DMS153 (cell line): ENCODE results near the gene PHF19.

Experiments
- DNase-seq: peaks from one replicate; lab custom pipeline; 2025; lab: John Stamatoyannopoulos, UW

Gene PHF19

DNA sequence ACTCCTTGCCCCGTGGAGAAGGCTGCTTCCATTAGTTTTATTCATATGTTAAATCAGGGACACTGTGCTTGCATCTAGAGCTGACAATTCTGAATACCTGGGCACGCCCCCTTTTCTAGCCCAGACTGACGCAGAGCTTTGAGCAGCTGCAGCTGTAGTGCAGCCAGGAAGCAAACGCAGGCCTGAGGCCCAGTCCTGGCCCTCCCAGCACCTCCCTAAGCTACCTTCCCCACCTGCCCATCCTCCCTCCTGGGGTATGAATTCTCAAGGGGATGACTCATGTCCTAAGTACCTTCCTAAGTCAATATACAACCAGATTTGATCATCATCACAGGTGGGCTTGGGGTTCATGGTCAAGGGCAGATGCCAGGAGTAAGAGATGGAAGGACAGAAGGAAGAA is 3.5 kb downstream of the PHF19 start:
- DNase-seq = peak; percentile 54

DNA sequence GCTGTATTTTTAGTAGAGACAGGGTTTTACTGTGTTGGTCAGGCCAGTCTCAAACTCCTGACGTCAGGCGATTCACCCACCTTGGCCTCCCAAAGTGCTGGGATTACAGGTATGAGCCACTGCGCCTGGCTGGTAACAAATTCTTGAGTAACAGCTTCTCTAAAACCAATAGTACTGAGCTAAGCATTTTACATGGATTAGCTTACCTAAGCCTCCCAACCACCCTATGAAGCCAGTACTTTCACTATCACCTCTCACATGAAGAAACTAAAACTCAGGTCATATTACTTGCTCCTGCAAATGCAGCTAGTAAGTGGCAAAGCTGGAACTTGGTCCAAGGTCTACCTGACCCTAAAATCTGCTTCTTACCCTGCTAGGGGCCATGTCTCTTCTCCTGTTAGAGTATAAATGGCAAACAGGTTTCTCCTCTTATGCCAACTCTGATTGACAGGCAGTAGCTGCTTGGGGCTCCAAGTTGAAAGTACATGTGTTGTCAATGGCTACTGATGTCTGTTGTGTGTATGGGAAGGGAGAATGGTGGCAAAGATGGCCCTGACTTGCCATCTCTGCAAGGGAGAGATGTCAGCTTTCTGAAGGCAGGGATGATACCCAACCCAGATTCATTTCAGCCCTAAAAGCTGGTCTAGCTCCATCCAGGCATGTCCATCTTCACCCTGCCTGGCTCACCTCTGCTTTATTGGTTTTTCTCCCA is 4.0 kb downstream of the PHF19 start:
- no peak for DNase-seq

DNA sequence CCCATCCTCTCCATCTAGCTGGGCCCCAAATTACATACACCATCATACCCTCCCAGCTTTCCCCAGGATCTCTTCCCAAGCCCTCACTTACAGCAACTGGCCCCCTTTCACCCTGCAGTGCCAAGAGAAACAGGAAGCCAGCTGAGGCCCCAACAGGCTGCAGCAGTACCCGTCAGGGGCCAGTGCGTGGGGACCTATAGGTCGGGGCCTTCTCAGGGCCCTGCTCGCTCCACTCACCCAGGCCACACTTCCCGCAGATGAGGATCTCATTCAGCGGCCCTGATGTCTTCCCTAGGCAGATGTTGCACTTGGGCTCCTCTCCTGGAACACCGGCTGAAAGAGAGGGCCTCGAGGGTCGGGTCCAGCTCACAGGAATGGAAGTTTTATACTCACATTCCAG is 6.8 kb downstream of the PHF19 start:
- DNase-seq = no peak

DNA sequence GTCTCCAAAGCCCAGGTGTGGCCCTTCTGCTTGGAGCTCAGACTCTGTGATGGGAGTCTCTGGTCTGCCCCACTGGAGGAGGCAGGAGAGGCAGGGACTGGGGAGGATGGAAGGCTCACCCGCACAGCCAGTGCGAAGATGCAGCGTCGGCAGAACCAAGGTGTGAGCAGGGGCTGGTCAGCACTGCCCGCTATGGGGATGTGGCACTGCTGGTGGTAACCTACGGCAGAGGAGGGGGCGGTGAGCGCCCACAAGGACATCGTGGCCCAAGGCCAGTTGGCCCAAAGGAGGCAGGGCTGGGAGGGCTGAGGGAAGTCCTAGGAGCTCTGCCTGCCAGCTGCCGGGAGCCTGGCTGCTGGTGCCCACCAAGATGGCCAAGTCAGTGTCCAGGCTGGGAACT is 7.3 kb downstream of the PHF19 start:
- DNase-seq = no peak

DNA sequence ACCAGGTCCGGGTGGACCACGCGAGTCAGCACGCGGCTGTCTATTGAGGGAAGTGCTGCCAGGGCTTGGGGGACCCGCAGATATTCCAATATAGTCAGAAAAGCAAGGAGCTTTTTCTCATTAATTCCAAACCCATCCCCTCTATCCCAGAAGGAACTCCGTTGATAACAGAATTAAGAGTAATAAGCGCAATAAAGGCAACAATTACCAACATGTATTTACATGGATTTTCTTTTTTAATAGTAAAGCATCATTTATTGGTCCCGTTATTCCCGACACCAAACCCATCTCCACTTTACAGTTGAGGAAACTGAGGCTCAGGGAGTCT is 7.7 kb downstream of the PHF19 start:
- DNase-seq = no peak

DNA sequence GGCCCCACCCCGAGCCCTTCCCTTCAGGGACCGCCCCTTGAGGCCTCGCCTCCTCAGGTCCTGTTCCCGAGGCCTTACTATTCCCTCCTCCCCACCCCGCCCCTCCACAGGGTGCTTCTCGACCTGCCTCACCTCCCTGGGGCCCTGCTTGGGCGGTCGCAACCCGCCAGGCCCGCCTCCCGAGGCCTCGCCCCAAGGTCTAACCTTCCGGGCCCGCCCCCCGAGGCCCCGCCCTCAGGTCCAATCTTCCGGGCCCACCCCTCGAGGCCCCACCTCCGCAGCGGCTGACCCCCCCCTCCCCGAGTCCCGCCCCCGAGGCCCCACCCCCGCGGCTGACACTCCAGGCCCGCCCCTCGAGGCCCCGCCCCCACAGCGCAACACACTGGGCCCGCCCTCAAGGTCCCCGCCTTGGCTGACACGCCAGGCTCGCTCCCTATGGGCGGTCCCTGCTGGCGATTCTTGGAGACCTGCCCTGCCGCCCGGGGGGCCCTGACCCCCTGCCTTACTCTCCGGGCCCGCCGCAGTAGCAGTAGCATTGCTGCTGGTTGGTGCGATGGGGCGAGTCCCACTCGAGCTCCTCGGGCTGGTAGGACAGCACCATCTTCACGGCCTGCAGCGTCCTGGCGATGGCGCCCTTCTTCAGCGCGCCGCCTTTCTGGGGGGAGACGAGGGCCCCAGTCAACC is 8.2 kb downstream of the PHF19 start:
- DNase-seq = peak; percentile 97

DNA sequence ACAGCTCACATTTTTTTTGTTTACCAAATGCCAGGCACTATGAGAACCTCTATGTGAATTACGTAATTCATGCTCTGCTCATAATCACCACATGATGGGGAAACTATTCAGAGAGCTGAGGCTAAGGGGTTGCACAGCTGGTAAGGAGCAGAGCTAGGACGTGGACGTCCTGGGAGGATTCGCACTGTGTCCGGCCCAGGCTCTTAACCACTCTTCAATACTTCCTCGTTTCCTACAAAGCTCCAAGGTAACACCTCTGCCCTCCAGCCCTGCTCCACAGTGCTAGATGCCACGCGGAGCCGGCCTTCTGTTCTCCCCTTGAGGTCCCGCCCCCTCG is 8.7 kb downstream of the PHF19 start:
- no peak for DNase-seq

DNA sequence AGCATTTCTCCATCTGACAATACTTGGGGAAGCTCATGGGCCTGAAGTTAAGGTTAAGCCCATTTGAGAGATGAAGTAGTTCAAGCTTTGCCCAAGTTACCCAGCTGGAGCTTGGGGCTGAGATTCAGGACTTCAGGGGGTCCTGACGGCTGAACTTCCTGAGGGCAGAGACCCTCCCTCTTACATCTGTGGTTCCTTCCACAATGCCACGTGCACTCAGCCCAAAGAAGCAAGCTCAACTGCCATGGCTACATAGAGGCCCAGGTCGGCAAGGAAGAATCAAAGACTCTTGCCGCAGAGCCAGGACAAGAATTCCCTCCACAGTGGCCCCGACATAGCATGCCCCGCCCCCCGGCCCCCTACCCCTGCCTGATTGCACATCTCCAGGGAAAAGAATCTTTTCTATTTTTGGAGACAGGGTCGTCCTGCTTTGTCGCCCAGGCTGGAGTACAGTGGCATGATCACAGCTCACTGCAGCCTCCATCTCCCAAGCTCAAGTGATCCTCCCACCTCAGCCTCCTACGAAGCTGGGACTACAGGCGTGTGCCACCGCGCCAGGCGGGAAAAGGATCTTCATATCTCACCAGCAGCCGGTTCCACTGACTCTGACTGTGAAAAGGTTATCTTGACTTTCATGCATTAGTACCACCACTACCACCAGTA is 9.2 kb downstream of the PHF19 start:
- no peak for DNase-seq

DNA sequence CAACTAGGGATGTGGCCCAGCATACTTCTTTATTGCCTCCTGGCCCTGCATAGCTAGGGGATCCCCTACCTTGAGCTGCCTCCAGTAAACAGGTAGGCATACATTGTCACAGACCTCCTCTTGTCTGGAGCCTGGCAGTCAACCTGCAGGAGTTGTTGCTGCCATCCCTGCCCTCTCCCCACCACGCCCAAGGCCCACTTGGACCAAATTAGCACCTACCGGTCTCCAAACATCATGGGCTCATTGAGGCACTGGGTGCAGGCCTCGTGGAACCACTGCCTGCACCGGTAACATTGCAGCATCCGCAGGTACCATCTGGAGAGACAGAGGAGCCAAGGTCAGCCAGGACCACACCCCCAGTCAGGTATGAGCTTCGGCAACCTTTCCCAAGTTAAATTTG is 10.3 kb downstream of the PHF19 start:
- no peak for DNase-seq

DNA sequence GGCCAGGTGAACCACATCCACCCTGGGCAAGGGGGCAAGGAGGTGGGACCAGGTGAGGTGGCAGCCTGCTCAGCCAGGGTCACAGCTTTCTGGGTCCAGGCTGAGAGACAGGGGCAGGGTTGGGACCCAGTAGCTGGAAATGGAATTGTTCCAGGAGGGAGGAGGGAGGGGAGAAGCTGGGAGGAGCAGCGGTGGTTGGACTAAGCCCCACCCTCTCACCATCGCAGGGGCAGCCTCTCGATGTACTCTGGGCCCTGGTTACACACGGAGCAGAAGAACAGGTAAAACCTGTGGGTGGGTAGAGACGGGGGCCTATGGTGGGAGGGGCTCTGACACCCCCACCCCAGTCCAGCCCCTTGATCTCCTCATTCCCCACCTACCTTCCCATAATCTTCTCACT is 11.2 kb downstream of the PHF19 start:
- no peak for DNase-seq

DNA sequence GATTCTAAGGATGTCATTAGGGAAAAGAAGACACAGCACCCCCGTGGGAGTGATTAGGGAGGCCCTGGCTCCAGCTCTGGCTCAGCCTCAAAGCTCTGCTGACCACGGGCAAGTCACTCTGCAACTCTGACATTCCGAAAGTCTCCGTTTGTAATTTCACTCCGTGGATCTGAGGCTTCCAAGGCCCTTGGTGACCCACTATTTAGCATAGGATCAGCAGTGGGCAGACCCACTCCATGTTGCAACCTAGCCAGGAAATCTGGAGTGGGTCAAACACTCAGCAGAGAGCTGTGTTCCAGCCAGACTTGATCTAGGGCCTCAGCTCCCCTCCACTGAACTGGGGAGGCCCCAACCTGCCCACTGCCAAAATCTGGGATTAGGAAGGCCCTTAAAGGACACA is 11.8 kb downstream of the PHF19 start:
- DNase-seq = no peak

DNA sequence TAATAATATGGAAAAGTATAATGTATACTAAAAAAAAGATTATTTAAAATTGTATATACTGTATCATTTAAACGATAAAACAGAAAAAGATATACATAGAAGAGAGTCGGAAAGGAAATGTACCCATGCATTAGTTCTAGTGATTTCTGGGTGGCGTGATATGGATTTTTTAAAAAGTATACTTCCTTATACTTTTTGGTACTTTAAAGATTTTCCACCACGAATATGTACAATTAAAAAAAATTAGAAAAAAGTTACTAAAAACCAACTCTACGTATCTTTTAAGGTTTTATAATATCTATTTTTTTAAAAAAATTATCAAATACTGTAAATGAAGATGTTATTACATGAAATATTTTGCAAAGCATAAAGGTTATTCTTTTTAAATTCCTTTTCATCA is 12.3 kb downstream of the PHF19 start:
- DNase-seq = no peak

DNA sequence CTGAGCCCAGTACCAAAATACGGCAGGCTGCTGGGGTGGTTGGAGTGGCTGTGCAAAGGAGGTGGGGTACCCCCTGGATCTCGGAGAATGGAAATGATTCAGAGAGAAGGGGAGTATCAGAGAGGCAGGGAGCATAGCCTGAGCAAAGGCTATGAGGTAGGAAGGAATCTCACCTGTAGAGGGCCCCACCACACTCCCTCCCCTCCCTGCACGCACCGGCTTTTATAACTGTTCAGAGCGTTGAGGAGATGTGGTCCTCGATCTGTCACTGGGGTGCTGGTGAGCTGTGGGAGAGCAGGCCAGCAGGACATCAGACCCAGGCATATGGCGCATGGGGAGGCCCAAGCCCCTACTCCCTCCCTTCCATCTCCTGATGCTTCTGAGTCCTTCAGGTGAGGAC is 13.2 kb downstream of the PHF19 start:
- no peak for DNase-seq

DNA sequence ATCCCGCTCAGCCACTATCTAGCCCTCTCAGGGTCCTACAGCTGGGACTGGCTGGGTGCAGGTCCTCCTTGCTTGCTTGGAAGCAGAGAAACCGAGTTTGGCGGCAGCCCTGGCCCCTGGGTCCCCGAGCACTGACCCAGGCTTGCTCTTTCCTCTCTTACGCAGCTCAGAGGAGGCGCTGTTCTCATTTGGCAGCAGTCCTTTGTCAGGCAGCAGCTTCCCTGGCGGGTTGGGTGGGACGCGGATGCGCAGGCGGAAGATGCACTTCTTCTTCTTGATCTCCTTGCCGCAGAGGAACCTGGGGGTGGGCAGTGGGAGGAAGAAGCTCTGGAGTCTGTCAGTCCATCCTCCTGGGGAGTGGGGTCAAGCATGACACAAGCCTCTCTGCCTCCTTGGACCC is 14.5 kb downstream of the PHF19 start:
- no peak for DNase-seq

DNA sequence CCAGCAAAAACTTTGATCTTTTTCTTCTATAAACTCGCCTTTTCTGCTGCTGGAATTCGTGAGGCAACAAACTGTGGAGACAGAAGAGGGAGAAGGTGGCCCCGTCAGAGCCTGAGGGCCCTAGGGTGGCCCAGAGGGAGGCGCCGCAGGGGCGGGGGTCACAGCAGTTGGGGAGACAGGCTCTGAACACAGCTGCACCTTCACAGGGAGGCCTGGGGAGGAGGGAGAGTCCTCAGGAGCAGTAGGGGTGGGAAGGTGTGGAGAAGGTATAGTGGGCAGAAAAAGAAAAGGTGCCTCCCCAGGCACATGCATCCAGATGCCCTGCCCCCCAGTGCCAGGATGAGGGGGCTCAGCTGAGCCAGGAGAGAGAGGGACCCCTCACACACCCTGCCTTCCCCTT is 15.1 kb downstream of the PHF19 start:
- no peak for DNase-seq

DNA sequence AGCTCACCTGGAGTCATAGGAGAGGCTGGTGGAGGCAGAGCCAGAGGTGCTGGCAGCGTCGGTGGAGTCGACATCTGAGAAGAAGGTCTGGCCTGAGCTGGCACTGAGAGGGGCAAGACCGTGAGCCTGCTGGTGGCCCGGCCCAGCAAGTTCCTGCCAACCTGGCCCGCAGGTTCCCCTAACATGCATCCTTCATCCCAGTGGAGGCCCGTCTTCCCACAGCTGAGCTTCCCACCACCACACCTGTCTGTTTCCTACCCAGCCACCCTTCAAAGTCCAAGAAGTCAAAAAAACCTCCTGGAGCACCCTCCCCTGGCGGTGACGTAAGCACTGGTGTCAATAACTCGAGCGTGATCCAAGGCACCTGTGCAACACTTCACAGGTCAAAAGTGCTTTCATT is 16.9 kb downstream of the PHF19 start:
- no peak for DNase-seq

DNA sequence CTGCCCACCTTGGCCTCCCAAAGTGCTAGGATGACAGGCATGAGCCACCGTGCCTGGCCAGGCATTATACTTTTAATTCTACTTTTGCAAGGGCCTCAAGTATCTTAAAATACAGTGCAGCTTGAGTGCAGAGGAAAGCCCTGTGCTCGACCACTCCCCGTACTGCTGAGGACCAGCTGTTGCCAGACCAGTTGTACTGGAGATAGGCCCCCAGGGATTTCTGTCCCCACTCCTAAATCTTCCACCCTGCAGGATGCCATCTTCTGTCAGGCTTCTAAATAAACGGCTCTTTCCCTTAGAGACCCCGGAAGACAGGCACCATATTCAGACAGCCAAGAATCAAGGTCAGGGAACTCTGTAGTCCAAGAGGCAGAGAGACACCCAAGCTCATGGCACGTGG is 17.6 kb downstream of the PHF19 start:
- DNase-seq = no peak

DNA sequence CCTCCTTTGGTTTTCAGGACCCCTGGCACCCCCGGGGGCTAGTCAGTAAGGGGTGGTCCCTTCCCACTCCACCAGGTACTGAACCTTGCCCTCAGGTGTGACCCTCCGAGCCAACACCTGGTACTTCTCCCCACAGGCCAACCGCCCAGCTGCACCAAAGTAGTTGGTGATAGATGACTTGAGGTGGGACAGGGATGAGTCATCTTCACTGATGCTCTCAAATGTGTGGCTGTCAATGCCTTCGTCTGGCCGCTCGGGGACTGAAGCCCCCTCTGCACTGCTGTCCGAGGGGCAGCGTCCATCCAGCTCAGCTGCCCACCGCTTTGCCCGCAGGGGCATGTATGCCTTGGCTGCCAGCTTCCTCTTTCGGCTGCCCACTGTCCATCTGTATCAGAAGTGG is 19.1 kb downstream of the PHF19 start:
- DNase-seq = no peak

DNA sequence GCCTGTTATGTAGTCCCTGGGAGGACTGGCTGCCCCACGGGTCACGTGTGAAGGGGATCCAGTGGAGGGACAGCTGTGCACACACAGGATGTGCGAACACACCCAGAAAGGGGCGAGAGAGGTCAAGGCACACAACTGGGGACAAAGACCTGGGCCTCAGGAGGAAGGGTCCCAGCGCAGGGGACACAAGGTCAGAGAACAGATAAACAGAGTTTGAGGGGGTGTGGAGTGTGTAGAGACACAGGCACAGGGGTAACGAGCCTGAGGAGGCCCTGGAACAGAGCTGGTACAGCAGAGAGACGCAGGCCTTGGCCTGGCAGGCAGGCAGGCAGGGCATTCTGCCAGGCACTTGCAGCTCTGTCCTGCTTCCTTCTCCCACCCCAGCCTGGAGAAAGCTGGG is 19.5 kb downstream of the PHF19 start:
- DNase-seq = peak; percentile 46

DNA sequence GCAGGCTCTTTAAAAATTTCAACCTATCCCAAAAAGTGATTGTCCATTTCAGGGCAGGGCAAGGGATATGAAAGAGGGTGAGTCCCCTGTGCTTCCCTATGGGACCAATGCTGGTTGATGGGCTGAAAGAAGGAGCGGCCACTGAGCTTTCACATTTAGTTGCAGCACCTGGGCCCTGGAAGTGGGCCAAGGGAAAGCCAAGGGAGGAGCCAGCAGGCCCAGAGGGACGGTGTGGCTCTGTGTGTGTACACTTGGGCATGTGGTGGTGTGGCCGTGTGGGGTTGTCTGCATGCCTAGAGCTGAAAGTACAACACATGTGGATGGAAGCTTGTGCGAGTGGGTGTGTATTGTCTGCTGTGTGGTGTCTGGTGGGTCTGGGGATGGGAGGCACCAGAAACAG is 20.3 kb downstream of the PHF19 start:
- DNase-seq = peak; percentile 59

DNA sequence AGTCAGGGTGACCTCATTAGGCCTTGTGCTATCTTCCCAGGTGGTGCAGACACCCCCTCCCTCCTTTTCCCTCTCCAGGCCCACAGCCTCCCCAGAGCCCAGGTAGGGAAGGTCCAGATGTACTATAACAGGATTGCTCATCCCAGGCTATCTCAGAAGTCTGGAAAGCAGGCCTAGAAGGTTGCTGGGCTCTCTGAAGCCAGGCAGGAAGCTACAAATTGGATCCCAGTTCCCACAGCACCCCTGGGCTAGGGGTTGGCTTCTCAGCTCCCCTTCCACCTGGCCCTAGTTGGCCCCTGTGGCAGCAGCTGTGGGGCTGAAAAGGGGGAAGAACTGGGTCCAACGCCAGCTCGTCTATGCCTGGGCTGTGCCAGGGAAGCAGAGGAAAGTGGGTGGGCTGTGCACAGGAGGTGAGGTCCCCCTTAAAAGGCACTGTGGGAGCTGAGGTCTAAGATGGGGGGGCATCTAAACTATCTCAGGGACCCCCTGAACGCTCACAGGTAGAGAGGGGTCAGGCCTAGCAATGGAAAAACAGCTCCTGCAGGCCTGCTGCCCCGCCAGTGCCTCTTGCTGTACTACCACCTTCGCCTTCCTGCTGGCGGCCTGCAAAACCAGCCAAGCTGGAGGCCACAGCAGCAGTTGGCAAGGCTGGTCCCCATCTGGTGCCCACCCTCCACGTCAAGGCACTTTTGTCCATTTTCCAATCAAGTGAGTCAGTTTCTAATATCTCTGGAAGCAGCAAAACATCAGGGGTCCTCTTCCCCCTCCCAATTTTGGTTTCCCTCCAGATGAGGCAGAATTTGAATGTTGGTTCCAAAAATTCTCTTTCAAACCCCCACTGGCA is 20.9 kb downstream of the PHF19 start:
- DNase-seq = no peak

DNA sequence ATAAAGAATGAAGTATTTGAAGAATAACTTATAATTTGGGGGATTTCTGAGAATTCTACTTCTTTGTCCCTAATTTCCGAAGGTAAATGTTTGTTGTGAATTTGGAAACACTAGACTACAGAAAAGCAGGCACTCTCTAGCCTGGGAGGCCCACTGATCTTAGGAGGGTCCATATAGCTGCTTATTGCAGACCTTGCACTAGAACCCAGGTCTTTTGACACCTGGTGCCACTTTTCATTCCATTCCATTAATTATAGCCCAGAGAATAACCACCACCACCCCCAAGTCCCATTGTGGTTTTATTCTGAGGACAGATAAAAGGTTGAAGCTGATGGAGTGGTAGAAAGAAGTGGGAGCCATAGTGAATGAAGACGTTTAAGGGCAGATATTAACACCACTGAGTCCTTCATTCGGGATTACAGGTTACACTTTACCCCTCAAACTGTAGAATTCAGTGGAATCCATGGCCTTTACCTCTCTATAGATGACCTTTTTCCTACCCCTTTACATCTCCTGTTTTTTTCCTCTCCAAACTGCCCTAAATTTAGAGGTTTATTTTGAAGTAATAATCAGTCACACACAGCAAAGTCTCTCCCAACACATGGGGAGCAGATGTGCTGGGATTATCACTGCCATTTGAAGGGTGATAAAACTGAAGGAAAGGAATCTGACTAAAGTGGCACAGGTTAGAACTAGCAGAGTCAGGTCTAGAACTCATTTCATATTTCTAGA is 22.2 kb downstream of the PHF19 start:
- DNase-seq = no peak
